ENCODE results near the gene AP1G2.

- TF ChIP-seq CTCF (IDR thresholded peaks at IDR 0.05; ENCODE audit: low read depth, low read length) (no peak), EZH2phosphoT487 (IDR thresholded peaks at IDR 0.05; ENCODE audit: low read depth) (no peak)
Observed at GRCh38 chr14:23563473-23564180, 4.0 kb downstream of the AP1G2 start.
